ENCODE results near the gene RFESD.

RFESD gene

DNA sequence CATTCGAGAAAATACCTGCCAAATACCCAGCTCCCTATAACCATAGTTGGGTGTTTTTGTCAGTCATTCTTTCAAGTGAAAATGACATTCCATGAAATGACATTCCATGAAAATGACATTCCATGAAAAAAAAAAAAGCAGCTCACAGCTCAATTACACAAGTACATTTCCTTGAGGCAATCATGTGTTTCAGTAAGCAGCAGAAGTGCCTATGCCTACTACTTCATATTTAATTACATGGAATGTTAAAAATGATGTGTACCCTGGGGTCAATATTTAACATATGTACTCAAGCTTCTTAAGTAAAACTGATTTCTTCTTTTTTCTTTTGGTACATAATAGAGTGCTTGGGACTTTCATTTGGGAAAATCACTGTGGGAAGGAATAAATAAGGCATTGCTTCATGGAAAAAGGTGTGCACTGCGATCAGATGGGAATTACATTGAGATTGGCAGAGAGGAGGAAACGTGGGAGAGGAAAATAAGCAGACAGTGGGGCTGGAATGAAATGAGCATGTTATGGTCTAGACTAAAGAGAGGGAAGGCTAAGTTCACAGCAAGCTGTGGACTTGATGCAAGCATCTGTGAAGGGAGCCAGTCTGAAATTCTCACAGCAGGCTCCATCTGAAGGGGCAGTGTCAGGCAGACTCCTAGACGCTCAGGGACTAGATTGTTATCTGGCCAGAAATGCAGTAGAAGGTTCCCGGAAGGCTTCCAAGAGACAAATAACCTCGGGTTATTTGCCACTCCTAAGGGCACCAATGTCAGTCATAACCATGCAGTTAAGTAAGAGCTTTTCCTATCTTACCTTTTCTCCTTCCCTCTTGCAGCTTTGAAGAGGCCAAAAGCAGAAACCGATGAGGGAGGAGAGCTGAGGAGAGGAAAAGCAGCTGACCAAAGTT is 51.5 kb downstream of the RFESD start:
- no peak for TF ChIP-seq GATA3 (IDR thresholded peaks at IDR 0.05; ENCODE audit: low read depth, low read length)
- TF ChIP-seq GATA2 (IDR thresholded peaks at IDR 0.05; ENCODE audit: low read depth, low read length): peak; percentile 48

DNA sequence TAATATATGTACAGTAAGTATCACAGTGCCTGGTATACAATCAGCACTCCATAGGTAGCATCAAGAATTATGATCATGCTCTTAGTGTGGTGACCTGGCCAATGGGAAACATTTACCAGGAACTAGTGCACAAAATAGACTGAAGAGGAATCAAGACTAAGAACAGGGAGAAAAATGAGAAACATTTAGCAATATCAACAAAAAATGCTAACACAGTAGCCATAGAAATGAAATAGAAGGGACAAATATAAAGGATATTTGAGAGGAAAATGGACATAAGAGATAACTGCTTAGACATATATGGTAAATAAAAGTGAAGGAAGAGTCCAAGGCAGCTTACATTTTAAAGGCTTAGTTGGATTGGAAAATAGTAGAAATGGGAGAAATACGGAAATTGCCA is 52.8 kb downstream of the RFESD start:
- TF ChIP-seq GATA2 (IDR thresholded peaks at IDR 0.05; ENCODE audit: low read depth, low read length) (no peak), GATA3 (IDR thresholded peaks at IDR 0.05; ENCODE audit: low read depth, low read length) (no peak)

DNA sequence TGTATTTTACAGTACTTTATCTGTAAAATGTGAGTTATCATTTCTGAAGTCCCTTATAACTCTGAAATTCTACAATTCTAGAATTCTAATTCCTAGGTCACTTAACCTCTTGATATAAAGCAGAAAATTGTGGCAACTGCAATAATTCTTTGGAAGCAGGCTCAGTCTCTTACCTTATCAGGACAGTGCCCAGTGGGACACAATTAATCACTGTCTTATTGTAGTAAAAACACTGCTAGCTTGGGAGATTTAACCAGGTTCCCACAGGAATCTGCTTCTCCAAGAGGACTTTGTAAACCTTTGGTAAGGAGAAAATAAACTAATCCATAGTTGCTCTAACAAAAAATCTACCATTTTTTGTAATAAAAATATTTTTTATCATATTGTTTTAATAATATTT is 54.5 kb downstream of the RFESD start:
- TF ChIP-seq GATA2 (IDR thresholded peaks at IDR 0.05; ENCODE audit: low read depth, low read length) (peak; percentile 25; the same call in 1 of the 2 replicates), GATA3 (IDR thresholded peaks at IDR 0.05; ENCODE audit: low read depth, low read length) (no peak)

DNA sequence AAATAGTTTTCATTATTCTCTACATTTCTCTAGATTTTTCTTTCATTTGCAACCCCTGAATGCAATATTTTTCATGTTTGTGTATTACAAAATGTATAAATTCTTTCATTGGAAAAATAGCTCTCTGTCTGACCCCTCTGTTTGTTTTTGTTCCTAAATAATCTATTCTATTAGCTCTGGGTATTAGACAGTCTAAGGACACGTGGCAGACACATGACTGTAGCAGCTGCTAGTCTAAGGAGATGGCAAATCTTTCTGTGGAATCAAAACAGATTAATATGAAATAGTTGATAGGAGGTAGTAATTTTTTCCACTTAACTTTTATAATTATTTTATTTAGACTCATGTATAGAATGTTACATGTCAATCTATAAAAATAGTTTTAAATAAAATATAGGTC is 57.6 kb downstream of the RFESD start:
- no peak for TF ChIP-seq GATA2 (IDR thresholded peaks at IDR 0.05; ENCODE audit: low read depth, low read length)
- TF ChIP-seq GATA3 (IDR thresholded peaks at IDR 0.05; ENCODE audit: low read depth, low read length): no peak

DNA sequence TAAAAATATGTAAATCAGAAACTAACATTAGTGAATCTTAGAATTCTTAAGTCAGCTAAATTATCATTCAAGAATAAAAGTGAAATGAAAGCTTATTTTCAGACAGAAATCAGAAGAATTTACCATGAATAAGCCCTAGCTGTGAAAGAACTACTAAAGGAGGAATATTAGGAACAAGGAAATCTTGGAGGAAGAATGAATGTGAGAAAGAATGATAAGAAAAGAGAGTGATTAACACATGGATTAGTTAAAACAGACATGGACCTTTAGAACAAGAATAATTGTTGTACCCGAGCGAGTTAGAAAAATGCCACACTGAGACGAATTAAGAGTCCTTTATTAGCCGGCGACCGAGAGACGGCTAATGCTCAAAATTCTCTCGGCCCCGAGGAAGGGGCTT is 60.5 kb downstream of the RFESD start:
- no peak for TF ChIP-seq GATA2 (IDR thresholded peaks at IDR 0.05; ENCODE audit: low read depth, low read length)
- TF ChIP-seq GATA3 (IDR thresholded peaks at IDR 0.05; ENCODE audit: low read depth, low read length): no peak
